Measurements from ENCODE around the gene TMEM43.

The TMEM43 gene

GRCh38 chr3:14178247-14179113 lies 53.6 kb downstream of the TMEM43 start, which contains the start of the genes LSM3 and XPC:
Gene LSM3 (plus strand): TSS chr3:14178817. CDS start chr3:14178861, 44 bp downstream.
Gene XPC (minus strand): TSS chr3:14178601. CDS start chr3:14178568, 33 bp downstream.
- peak; percentile 98 for DNase-seq (ENCODE audit: low spot score)

DNA sequence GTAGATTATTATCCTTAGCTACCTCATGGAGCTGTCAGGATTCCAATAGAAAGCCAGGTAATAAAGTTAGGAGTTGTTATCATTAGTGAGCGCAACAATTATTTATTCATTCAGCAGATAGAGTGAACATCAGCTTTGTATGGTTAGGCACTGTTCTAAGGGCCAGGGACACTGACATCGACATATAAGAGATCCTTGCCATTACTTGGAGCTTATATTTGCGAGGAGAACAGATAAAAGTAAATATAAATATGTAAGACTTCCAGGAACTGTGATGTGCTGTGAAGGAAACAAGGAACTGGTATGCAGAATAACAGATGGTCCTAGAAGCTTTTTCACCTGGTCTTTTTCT lies 54.2 kb downstream of the TMEM43 start:
- DNase-seq (ENCODE audit: low spot score): no peak

DNA sequence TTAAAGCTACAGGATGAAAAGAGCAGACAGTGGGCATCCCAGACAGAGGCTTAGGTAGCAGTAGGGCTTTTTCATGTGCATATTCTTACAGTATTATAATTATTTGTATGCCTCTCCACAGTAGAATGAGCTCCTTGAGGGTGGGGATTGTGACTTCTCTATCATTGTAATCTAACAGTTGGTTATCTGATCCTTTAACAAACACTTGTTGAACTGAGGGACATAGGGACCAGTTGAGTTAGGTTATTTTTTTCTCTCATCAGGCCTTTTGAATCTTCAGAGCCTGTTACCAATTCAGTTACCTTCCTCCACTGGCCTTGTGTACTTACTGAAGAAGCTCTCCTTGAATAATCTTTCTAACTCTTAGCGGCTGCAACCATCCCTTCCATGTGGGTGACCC lies 54.9 kb downstream of the TMEM43 start:
- no peak for DNase-seq (ENCODE audit: low spot score)

DNA sequence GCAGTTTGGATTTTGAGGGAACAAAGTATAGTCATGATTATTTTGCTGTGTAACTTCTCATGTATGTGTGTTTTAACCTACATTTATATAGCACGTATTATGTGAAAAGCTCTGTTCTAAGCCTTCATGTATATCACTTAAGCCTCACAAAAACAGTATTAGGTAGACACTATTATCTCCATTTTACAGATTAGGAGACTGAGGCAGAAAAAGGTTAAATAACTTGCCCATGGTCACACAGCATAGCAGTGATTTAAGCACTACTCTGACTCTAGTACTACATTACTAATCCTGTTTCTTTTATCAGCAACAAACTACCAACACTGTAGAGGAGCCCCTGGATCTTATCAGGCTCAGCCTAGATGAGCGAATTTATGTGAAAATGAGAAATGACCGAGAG lies 56.4 kb downstream of the TMEM43 start:
- no peak for DNase-seq (ENCODE audit: low spot score)

GRCh38 chr3:14183015-14183577 lies 58.2 kb downstream of the TMEM43 start:
- no peak for DNase-seq (ENCODE audit: low spot score)

DNA sequence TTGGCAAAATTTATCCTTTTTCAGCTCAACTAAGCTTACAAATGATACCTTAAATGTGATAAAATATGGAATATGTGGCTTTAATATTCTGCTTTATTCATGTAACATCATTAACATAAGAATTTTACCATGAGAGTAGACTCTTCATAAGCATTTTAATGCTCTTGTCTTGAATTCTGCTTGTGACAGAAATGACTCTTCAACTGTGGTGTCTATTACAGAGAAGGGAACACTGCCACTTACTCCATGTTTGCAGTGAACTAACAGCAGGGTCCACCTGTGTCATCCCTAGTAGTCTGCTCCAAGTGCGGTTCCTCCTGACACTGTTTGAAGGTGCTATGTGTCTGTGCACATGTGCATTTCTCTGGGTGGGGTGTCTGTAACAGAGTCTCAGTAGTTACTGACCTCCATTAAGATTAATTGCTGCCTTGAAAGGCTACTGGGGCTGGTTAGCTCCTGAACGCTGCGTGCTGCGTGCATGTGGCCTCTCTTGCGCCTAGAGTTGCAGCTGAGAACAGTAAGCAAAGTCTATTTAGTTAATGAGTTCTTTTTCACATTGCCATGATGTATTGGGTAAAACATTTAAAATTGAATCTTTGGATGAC lies 62.1 kb downstream of the TMEM43 start:
- DNase-seq (ENCODE audit: low spot score): no peak

GRCh38 chr3:14188041-14188754 lies 63.3 kb downstream of the TMEM43 start:
- no peak for DNase-seq (ENCODE audit: low spot score)

Data from RKO (cell line).